ENCODE results near the gene ODAD3. TPM values are rescaled to one million over a fixed set of nuclear protein-coding genes. Genes with fewer than 3 reads are reported as not detected.

Gene ODAD3
- total and polyA plus RNA-seq, 10 of the 15 experiments (the other 5 are each of a cell fraction or from before 2014, with no cell fraction given), result 0.11 to 0.39 (median 0.28) TPM; not detected in 7

- TF ChIP-seq, protein P1, sequence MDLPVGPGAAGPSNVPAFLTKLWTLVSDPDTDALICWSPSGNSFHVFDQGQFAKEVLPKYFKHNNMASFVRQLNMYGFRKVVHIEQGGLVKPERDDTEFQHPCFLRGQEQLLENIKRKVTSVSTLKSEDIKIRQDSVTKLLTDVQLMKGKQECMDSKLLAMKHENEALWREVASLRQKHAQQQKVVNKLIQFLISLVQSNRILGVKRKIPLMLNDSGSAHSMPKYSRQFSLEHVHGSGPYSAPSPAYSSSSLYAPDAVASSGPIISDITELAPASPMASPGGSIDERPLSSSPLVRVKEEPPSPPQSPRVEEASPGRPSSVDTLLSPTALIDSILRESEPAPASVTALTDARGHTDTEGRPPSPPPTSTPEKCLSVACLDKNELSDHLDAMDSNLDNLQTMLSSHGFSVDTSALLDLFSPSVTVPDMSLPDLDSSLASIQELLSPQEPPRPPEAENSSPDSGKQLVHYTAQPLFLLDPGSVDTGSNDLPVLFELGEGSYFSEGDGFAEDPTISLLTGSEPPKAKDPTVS (IDR thresholded peaks at IDR 0.05; ENCODE audit: low read depth, low read length), result no peak
Measured at GRCh38 chr19:11399667-11400066, 35.3 kb downstream of the ODAD3 start (continued).

DNA sequence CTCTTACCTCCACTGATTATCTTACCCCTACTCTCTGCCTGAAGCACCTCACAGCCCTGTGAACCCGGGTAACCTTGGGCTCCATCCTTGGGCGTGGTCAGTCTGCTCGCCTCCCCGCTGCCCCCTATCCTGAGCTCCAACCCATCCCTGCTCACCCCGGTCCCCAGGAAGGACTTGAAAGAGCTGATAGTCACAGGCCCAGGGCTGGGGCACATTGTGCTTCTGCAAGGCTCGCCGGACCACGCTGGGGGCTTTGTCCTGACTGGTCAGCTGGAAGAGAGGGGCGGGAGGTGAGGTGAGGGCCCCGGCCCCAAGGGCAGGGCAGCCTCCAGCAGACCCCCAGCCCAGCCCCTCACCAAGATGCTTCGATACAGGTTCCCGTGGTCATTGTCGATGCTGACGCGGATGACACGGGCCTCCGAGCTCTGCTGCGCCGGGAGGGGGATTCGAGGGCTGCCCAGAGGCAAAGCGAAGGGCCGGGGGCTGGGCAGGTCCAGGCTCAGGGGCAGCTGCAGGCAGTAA is 37.8 kb downstream of the ODAD3 start:
- CTCF ChIA-PET, result interaction anchor here (0.7 kb wide), 1 partner anchor 85 kb away, joined by 3 read pairs; no protein-coding TSS in a partner anchor
- Histone ChIP-seq H3K27me3 (replicated peaks in 1 of 2; ENCODE audit: control insufficient read depth in 2 of 2, insufficient read depth in 2 of 2, low read length in 1 of 2) (no peaks in the 10 kb centered on the region), H3K4me3 (no peak overlapping the region), H3K36me3 (ENCODE audit: control insufficient read depth in 2 of 2, insufficient read depth in 2 of 2, low read length in 1 of 2) (no peaks in the 10 kb centered on the region), H4K20me1 (ENCODE audit: control insufficient read depth, insufficient read depth) (no peaks in the 10 kb centered on the region), H3K4me2 (ENCODE audit: control insufficient read depth, insufficient read depth) (no peak overlapping the region), H3K9ac (ENCODE audit: control insufficient read depth, insufficient read depth, low read length) (no peak overlapping the region), H3K79me2 (ENCODE audit: control insufficient read depth, insufficient read depth, low read length) (no peaks in the 10 kb centered on the region), H3K9me3 (replicated peaks; ENCODE audit: control insufficient read depth, insufficient read depth, low read length) (no peaks in the 10 kb centered on the region), H2AFZ (ENCODE audit: control insufficient read depth, low read depth, low read length) (no peak overlapping the region), H3K4me1 (ENCODE audit: control insufficient read depth, insufficient read depth, low read length) (no peaks in the 10 kb centered on the region), H3K27ac (ENCODE audit: control insufficient read depth, insufficient read depth) (no peak overlapping the region)
- no peak for TF ChIP-seq HDAC6 (IDR thresholded peaks at IDR 0.05; ENCODE audit: unreplicated experiment)
- TF ChIP-seq E2F4 (IDR thresholded peaks at IDR 0.05; ENCODE audit: low read depth, low read length), result no peak
- TF ChIP-seq MYC (IDR thresholded peaks at IDR 0.05; ENCODE audit: insufficient read depth, insufficient read length, insufficient replicate concordance, low read length, severe bottlenecking), result no peak
- TF ChIP-seq, protein P2, sequence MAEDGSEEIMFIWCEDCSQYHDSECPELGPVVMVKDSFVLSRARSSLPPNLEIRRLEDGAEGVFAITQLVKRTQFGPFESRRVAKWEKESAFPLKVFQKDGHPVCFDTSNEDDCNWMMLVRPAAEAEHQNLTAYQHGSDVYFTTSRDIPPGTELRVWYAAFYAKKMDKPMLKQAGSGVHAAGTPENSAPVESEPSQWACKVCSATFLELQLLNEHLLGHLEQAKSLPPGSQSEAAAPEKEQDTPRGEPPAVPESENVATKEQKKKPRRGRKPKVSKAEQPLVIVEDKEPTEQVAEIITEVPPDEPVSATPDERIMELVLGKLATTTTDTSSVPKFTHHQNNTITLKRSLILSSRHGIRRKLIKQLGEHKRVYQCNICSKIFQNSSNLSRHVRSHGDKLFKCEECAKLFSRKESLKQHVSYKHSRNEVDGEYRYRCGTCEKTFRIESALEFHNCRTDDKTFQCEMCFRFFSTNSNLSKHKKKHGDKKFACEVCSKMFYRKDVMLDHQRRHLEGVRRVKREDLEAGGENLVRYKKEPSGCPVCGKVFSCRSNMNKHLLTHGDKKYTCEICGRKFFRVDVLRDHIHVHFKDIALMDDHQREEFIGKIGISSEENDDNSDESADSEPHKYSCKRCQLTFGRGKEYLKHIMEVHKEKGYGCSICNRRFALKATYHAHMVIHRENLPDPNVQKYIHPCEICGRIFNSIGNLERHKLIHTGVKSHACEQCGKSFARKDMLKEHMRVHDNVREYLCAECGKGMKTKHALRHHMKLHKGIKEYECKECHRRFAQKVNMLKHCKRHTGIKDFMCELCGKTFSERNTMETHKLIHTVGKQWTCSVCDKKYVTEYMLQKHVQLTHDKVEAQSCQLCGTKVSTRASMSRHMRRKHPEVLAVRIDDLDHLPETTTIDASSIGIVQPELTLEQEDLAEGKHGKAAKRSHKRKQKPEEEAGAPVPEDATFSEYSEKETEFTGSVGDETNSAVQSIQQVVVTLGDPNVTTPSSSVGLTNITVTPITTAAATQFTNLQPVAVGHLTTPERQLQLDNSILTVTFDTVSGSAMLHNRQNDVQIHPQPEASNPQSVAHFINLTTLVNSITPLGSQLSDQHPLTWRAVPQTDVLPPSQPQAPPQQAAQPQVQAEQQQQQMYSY (CRISPR knock-in tag; IDR thresholded peaks at IDR 0.05), result no peak
- TF ChIP-seq, protein P3, sequence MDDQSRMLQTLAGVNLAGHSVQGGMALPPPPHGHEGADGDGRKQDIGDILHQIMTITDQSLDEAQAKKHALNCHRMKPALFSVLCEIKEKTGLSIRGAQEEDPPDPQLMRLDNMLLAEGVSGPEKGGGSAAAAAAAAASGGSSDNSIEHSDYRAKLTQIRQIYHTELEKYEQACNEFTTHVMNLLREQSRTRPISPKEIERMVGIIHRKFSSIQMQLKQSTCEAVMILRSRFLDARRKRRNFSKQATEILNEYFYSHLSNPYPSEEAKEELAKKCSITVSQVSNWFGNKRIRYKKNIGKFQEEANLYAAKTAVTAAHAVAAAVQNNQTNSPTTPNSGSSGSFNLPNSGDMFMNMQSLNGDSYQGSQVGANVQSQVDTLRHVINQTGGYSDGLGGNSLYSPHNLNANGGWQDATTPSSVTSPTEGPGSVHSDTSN (IDR thresholded peaks at IDR 0.05; ENCODE audit: insufficient replicate concordance, low read depth, low read length), result no peak
- TF ChIP-seq CEBPB (IDR thresholded peaks at IDR 0.05; ENCODE audit: borderline replicate concordance in 1 of 2, low read depth in 2 of 2, low read length in 2 of 2), result no peak
- no peak for TF ChIP-seq CBX5 (IDR thresholded peaks at IDR 0.05; ENCODE audit: low read depth)
- TF ChIP-seq ZBED1 (IDR thresholded peaks at IDR 0.05; ENCODE audit: borderline replicate concordance), result no peak
- DNase-seq (ENCODE audit: low read depth, low spot score), result no peak
- in situ Hi-C loops (cut with MboI) (no loop called here), intact Hi-C loops (cut with micrococcal nuclease; ENCODE audit: unreplicated experiment) (no loop called here)
- no peak for FAIRE-seq
- BruUV-seq (replicated peaks), result no TSS peak
- no peak for ATAC-seq
- 58% methylated on average over 18 of the region's 22 CpGs for WGBS (ENCODE audit: insufficient coverage, insufficient replicate concordance, low lambda C conversion rate, missing lambda C conversion rate)
- RAD21 ChIA-PET (ENCODE audit: unreplicated experiment), result interaction anchor here (0.5 kb wide), 1 partner anchor 162 kb away, joined by 4 read pairs; no protein-coding TSS in a partner anchor
- SMC1A ChIA-PET (ENCODE audit: uncharacterized antibody, unreplicated experiment), result interaction anchor here (0.6 kb wide), 1 partner anchor 1588 kb away, joined by 3 read pairs; no protein-coding TSS in a partner anchor
- POLR2A ChIA-PET, result no interaction called here

Data from GM12878 (cell line).